Left cardiac atrium (tissue), 4 donors: ENCODE results near the gene HDGFL2. TPM values are rescaled to one million over a fixed set of nuclear protein-coding genes. Genes with fewer than 3 reads are reported as not detected.

Experiments
- ATAC-seq, 2 donors: fragments of 200-7000 bp; cut with Tn5 transposase; one replicate each; pipeline ENCODE4 v1.9.1; 2020; ENCODE audit warnings: mild to moderate bottlenecking in 2 of 2, moderate library complexity in 2 of 2
- DNase-seq: peaks from one replicate; pipeline ENCODE4 v3.0.0-alpha.2; 2020
- intact Hi-C, 2 donors: fragments of 100-400 bp; cut with DNase I; formaldehyde crosslinking; loops; one replicate each; pipeline versions ENCODE4 v1.14.1 to v1.15.1; 2022 to 2023
- total RNA-seq, 2 donors: library from RNA; stranded (reverse); fragmentation: NEBNext Ultra II Directional; extraction: Animal tissue kit (Norgen Biotek cat#: 25700); gene quantifications; one replicate each; pipeline ENCODE4 v1.2.1, GENCODE V29; 2021
- donor health status: DM: no; HTN: yes; CAD: no.
- donor health status: DM: no; HTN: yes; CAD: no; lungs with severe emphysema.
- donor health status: DM: yes; HTN: yes; CAD: no.
- donor health status: Dilated cardiomyopathy.

Gene HDGFL2
- total RNA-seq, 2 donors from 2014 or later = 20.9 to 25.9 TPM

GRCh38 chr19:4505570-4506448 is 33.7 kb downstream of the HDGFL2 start:
- intact Hi-C loops = no loop called here
- ATAC-seq = no peak
- DNase-seq = no peak

GRCh38 chr19:4506449-4507149 is 34.5 kb downstream of the HDGFL2 start:
- DNase-seq = no peak
- intact Hi-C loops = no loop called here
- no peak for ATAC-seq

DNA sequence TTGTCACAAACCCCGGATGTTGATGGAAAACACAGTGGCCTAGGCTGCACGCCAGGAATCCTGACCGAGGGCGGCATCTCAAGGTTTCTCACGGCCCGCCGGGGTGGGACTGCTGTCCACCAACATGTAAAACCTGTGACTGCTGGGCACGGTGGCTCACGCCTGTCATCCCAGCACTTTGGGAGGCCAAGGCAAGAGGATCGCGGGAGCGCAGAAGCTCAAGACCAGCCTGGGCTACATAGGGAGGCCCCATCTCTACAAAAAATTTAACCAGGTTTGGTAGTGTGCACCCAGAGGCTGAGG is 35.0 kb downstream of the HDGFL2 start:
- ATAC-seq = no peak

GRCh38 chr19:4507804-4508203 is 35.7 kb downstream of the HDGFL2 start:
- no peak for DNase-seq
- intact Hi-C loops = no loop called here

More for the DNA sequence above, 35.0 kb downstream of the HDGFL2 start:
- DNase-seq = no peak
- intact Hi-C loops = no loop called here

DNA sequence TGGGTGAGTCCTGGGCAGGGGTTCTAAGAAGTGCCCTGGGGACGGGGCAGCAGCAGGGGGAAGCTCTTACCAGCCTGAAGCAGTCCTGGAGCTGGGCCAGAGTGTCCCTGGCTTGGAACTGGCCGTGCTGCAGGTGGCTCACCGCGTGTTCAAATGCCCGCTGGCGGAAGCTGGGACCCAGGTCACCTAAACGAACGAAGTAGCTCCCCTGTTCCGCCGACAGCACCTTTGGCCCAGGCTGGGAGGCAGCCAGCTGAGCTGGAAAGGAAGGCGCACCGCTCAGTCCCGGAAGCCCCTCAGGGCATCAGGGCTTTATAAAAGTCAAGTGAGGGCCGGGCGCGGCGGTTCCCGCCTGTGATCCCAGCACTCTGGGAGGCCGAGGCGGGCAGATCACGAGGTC is 36.6 kb downstream of the HDGFL2 start:
- ATAC-seq (no peak), DNase-seq (no peak)
- intact Hi-C loops = no loop called here

More at GRCh38 chr19:4507804-4508203, 35.7 kb downstream of the HDGFL2 start:
- ATAC-seq = no peak

DNA sequence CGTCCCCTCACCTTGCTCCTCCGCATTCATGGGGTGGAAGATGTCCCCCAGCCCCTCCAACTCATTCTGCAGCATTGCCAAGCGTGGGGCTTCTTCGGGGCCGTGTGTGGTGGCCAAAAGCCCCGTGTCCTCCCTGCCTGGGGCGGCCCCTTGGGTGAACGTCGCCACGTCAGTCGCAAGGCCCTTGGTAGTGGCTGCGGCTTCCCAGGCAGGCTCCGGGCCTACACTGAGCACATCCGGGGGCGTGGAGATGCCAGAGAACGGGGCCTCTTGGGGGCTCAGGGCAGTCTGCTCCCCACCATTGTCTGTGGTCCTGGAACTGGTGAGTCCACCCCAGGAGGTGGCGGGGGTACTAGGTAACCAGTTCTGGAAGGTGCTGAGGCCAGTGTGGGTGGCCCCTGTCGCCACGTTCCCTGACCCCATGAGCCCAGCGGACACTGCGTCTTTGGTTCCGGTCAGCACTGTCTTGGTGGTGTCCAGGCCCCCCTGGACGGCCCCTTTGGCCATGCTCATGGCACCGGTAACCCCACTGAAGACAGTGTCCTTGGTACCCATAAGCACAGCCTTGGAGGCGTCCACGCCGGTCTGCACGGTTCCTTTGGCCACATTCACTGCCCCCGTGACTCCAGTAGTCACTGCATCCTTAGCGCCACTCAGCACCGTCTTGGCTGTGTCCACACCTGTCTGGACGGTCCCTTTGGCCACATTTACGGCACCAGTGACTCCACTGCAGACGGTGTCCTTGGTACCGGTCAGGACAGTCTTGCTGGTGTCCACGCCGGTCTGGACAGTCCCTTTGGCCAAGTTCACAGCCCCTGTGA is 38.5 kb downstream of the HDGFL2 start:
- DNase-seq = no peak
- ATAC-seq = peak; percentile 5 to 9
- intact Hi-C loops = no loop called here

DNA sequence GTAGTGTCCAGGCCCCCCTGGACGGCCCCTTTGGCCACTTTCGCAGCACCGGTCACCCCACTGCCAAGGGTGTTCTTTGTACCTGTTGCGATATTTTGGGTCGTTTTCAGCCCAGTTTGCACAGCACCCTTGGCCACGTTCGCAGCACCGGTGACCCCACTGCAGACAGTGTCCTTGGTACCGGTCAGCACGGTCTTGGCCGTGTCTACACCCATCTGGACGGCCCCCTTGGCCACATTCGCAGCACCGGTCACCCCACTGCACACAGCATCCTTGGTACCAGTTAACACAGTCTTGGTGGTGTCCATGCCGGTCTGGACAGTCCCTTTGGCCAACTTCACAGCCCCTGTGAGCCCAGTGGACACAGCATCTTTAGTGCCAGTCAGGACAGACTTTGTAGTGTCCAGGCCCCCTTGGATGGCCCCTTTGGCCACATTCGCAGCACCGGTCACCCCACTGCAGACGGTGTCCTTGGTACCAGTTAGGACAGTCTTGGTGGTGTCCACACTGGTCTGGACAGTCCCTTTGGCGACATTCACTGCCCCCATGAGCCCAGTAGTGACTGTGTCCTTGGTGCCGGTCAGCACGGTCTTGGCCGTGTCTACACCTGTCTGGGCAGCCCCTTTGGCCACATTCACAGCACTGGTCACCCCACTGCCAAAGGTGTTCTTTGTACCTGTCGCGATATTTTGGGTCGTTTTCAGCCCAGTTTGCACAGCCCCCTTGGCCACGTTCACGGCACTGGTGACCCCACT is 39.4 kb downstream of the HDGFL2 start:
- intact Hi-C loops = no loop called here
- DNase-seq (no peak), ATAC-seq (peak; percentile 16 to 29)

DNA sequence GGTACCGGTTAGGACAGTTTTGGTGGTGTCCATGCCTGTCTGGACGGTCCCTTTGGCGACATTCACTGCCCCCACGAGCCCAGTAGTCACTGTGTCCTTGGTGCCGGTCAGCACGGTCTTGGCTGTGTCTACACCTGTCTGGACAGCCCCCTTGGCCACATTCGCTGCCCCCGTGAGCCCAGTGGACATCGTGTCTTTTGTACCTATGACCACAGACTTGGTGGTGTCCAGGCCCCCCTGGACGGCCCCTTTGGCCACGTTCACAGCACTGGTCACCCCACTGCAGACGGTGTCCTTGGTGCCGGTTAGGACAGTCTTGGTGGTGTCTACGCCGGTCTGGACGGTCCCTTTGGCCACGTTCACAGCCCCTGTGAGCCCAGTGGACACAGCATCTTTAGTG is 40.0 kb downstream of the HDGFL2 start:
- DNase-seq = no peak

DNA sequence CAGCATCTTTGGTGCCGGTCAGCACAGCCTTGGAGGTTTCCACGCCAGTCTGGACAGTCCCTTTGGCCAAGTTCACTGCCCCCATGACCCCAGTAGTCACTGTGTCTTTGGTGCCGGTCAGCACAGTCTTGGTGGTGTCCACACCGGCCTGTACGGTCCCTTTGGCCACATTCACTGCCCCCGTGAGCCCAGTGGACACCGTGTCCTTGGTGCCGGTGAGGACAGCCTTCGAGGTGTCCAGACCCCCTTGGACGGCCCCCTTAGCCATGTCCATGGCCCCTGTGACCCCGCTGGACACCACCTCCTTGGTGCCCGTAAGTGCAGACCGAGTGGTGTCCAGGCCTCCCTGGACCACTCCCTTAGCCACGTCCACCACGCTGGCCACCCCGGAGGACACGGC is 41.2 kb downstream of the HDGFL2 start:
- DNase-seq = no peak
- intact Hi-C loops = no loop called here
- ATAC-seq = no peak

More for the DNA sequence above, 40.0 kb downstream of the HDGFL2 start:
- peak; percentile 3 to 5 for ATAC-seq
- intact Hi-C loops = no loop called here

DNA sequence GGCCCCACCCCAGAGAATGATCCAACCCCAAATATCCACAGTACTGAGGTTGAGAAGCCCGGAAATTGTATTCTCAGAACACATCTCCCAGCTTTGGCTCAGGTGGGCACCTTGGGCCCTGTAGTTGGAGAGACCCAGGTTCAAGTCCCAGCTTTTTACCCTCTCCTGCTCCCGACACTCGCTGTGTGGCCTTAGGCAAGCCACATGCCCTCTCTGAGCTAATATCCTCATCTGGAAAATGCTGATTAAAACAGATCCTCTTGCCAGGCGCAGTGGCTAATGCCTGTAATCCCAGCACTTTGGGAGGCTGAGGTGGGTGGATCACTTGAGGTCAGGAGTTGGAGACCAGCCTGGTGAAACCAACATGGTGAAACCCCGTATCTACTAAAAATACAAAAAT is 43.6 kb downstream of the HDGFL2 start:
- no peak for ATAC-seq
- no peak for DNase-seq
- intact Hi-C loops = no loop called here

DNA sequence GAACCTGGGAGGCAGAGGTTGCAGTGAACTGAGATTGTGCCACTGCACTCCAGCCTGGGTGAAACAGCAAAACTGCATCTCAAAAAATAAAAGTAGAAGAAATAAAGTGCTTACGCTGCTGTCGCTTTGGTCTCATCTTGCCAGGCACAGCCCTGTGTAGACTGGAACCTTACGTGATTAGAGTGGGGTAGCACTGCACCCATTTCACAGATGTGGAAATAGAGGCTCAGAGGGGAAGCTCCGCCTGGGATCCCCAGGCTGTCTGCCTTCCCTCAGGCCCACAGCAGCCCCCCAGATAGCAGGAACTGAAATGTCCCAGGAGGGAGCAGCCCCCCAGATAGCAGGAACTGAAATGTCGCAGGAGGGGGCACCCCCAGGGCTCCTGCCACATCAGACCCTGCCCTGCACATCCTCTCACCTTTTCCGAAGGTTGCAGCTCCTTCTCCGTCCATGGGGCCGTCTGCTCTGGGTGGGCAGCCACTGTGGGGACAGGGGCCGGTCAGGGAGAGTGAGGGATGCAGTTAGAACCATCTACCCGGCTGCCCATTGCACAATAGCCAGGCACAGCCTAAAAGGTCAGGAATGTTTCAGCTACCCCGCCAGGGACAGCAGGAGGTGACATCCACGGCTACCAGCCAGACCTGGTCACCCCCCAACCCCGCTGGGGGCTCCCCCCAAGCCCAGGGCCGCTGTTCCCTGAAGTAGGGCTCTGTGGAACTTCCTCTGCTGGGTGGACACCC is 44.3 kb downstream of the HDGFL2 start:
- DNase-seq = no peak
- intact Hi-C loops = no loop called here
- peak in 1 of 2 donors; percentile 3 for ATAC-seq

DNA sequence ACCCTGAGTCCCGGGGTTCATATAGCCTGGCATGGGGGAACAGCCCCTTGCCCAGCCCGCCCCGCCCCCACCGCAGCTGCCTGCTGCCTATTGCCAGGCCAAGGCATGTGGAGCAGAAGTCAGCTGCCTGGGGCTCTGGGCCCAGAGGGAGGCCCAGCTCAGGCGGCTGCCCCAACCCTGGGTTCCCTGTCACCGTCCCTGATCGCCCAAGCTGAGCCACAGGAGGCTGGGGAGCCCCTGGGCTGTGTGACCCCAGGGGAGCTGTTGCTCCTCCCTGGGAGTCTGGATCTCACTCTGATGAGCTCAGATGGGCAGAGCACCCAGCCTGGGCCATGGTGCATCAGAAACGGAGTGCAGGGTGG is 44.8 kb downstream of the HDGFL2 start:
- DNase-seq (no peak), ATAC-seq (peak; percentile 32 to 37)
- intact Hi-C loops = no loop called here

GRCh38 chr19:4517451-4518057 is 45.5 kb downstream of the HDGFL2 start:
- ATAC-seq (peak; percentile 4 to 19), DNase-seq (no peak)
- intact Hi-C loops = no loop called here

DNA sequence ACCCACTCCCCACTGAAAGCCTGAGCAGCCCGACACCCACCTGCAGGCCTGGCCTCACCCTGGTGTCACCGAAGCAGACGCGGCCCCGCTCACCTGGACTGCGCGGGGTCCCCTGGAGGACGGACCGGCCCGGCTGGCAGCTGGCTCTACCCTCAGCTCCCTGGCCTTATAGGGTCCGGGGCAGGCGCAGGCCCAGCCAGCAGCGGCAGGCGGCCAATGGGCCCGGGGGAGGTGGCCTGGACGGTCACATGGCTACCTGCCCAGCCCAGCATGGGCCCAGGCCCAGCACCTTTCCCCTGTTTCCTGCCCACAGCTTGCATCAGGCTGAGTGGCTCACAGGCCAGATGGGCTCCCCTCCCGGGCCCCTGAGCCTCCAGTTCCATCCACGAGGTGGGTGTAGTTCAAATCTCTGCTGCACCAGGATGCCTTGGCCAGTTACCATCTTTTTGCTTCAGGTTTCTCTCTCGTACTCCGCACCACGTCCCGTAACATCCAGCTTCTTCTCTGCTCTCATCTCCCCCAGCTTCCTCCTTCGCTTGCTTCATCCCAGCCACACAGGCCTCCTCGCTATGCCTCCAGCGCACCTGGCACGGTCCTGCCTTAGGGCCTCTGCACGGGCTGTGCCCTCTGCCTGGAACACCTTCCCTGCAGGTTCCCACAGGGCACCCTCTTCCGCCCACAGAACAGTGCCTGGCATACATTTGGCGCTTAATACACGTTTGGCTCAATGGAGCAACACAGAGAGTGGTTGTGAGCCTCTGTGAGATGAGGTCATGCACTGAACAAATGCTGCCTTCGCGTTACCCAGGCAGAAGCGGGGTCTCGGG is 46.5 kb downstream of the HDGFL2 start, which contains the start of gene PLIN4:
TSS of gene PLIN4 (minus strand) at position 142 of the 827 bp plus-strand sequence. CDS start 214 bp downstream, outside the sequence.
- intact Hi-C loops = no loop called here
- DNase-seq (peak; percentile 82), ATAC-seq (peak; percentile 80 to 91)

GRCh38 chr19:4519172-4519496 is 47.0 kb downstream of the HDGFL2 start:
- ATAC-seq = no peak
- DNase-seq = no peak
- intact Hi-C loops = no loop called here

DNA sequence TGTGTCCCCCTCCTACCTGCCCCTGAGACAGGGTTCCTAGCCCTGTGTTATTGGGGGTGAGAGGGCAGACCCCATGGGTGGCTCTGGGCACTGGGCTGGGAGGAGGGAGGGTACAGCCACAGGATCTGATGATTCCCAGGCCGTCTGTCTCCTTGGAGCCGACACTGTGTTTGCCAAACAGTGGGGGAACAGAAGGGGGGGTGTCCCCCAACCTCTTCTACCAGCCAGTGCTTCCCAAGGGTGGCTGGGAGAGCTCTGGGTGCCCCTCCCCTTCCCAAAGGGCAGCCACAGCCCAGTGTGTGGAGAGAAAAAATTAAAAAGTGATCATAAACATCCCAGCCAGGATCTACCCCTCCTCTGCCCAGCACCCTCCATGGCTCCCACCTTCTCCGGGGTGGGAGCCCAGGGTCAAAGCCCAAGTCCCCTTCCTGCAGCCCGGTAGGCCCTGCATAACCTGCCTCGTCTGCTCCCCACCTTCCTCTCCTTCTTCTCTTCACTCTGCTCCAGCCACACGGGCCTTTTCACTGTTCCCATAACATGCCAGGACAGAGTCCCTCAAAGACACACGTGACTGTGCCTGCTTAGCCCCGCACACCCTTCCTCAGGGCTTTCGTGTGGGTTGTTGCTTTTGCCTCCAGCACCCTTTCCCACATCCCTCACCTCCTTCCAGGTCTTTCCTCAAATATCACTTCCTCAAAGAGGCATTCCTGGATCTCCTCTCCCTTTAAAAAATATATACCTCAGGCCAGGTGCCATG is 47.6 kb downstream of the HDGFL2 start:
- peak in 1 of 2 donors; percentile 21 for ATAC-seq
- peak; percentile 62 for DNase-seq
- intact Hi-C loops = loop anchor here (10.0 kb wide), 2 partner anchors 245 to 255 kb away; partner anchors contain the start of gene SHD (in 1 of the 2)
